SH-SY5Y (cell line): Measurements from ENCODE around the gene RPS15A.

Experiments used
- GATA2 ChIP-seq: IDR thresholded peaks from 2 replicates; pipeline ENCODE4 v1.6.1; 2011; ENCODE audit warnings: mild to moderate bottlenecking, low read depth, low read length
- GATA3 ChIP-seq: IDR thresholded peaks from 2 replicates; pipeline ENCODE4 v1.6.1; 2011; ENCODE audit warnings: low read depth, mild to moderate bottlenecking, low read length, moderate library complexity

Gene RPS15A

DNA sequence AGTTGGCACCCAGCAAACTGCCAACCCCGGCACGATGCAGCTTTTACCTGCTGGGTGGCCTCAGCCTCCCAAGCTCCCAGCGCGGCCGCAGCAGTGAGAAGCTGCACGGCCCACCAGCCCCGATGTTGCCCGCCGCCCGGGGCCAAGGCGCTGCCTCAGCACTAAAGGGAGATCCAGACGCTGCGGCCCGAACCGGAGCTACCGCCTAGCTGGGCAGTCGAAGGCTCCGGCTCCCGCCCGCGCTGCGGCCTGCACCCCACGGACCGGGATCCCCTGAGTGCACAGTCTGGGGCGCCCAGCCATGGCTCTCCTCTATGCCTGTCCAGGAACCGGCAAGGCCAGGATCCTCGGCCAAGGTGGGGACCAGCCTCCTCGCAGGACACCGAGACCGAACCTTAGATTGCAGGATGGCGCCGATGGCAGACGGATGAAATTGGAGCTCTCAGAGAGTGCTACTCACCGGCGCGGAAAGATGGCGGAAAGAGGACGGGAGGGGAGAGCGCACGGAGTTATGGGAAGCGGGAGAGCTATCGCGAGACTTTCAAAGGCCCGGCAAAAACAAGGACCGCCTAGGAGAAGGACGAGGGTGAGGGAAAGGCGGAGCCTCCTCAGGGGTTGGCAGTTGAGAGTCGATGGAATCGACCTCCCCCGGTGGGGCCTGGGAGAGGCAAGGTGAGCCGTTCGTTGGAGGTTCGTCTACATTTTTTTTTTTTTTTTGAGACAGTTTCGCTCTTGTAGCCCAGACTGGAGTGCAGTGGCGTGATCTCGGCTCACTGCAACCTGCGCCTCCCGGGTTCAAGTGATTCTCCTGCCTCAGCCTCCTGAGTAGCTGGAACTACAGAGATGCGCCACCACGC lies at the start of gene RPS15A:
RPS15A (minus strand) TSS at position 485 of the 857 bp plus-strand sequence. CDS start 1,221 bp downstream, outside the sequence.
- TF ChIP-seq GATA2 (no peak), GATA3 (no peak)

DNA sequence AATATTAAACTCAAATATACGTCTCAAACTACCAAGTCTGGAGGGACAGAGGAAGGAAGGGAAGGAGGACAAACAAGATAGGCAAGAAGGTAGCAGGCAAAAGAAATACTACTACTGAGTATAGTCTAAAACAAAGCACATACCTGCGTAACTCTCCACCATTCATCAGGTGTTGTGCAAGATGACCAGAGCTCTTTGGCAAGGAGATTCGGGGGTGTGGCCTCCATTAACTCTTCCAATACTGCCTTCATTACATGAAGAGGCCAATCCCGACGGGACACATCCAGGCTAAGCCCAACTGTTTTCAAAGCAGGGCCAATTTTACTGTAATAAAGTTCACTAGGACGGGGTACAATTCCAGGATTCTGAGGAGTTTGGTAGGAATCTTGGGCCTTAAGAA lies 49.4 kb upstream of the RPS15A start:
- TF ChIP-seq GATA3 (no peak), GATA2 (no peak)

DNA sequence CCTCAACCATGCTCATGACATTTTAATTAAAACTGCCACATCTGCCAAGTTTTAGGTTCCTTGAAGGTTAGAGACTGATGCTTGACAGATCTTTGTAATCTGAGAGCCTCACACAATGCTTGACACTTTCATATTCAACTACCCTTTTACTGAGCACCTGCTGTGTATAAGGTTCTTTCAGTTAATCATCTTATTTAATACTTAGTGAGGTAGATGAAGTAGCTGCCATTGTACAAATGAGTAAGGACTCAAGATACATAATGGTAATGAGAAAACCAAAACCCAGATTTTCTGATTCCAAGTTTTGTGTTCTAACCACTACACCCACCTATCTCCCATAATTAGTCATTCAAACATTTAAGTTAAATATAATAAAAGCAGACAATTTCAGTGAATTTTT lies 46.6 kb upstream of the RPS15A start:
- TF ChIP-seq GATA2, result no peak
- TF ChIP-seq GATA3, result no peak

DNA sequence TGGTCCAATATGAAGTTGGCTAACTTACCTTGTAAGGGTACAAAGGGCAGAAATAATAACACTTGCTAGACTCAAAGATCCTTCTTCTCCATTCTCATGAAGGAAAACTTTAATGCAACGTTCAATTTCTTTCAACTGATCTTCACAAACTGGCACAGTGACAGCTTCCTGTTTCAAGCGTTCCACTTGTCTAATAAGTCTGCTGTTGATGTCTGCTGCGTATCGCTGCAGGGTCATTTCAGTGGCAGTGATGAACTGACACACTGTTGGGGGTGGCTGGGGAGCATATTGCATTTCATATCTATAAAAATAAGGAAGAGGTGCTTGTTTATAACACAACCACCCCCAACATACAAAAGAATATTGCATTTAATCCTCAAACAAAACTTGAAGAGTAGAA lies 44.7 kb upstream of the RPS15A start:
- TF ChIP-seq GATA3 (no peak), GATA2 (no peak)

DNA sequence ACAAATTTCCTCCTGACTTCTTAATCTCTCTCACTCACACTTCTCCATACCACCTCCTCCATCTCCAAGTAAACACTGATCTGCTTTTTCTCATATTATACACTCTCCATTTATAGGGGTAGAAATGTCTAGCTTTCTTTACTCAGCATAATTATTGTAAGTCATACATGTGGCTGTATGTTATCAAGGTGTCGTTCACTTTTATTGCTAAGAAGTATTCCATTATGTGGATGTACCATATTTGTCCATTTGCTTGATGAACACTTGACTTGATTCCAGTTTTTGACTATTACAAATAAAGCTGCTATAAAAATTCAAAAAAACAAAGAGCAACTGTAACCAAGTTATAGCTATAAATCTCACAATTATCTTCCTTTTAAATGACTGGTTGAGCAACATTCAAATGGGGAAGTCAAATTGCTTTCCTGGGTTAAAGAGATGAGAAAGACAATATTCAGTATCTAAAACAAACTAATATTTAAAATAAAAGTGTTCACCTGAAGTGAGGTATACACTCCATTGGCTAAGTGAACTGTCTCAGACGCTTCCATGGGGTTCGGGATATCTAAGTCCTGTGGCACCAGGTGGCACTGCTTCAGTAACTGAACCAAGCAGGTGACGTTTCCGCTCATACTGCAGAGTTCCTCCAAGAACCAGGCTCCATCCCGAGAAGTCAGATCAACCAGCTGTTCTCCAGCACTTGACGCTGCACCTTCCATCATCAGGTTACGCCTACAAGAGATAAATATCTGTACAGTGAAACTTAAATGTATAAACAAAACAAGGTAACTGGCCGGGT lies 43.8 kb upstream of the RPS15A start:
- TF ChIP-seq GATA2 (no peak), GATA3 (no peak)

GRCh38 chr16:18832613-18833012 lies 42.5 kb upstream of the RPS15A start:
- no peak for TF ChIP-seq GATA2
- no peak for TF ChIP-seq GATA3

DNA sequence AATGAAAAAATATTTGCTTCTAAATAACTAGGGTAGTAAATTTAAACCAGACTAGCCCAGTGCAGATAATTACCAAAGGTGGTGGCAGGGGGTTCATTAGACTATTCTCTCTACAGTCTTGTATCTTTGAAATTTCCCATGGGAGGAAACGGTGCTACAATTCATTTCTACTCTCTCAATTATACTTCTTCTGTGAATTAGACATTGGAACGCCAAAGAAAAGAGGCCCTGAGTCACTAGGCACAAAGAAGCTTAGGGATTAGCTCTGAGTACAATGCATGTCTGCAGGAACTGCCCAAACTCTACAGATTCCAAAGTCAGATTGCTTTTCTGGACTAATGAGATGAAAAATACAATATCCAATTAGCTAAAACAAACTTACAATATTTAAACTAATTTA lies 41.9 kb upstream of the RPS15A start:
- no peak for TF ChIP-seq GATA2
- no peak for TF ChIP-seq GATA3

DNA sequence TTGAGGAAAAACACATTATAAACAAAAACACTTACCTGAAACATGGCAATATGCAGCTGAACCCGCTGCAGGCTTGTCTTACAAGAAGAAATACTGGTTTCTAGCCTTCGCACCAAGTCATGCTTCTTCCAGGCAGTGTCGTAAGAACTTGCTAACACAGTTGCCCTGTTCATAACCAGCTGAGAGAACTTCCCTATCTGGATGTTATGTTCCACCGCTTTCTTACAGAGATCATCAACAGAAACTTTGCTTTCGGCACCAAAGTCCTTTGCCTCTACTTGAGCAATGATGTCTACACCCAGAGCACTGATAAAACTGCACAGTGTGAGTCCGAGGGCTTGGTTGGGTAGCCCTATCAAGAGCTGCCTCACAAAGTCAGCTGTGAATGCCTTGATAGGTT lies 39.1 kb upstream of the RPS15A start:
- TF ChIP-seq GATA2 (no peak), GATA3 (no peak)

DNA sequence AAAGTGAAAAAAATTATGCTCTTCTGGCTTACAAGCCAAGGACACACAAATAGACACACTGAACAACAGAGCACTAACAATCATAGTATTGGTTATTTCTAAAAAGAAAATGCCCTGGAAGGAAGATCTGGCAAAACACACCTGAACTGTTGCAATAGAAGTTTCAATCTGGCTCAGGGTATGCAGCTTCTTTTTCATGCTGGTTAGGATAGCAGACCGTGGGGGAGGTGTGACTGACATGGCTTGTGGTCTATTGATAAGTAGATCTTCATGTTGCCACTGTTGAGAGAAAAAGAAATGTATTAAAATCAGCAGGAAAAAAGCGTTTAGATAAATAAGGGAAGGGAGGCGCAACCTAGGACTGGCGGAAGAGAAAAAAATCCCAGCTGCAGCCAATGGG lies 37.8 kb upstream of the RPS15A start:
- TF ChIP-seq GATA3 (no peak), GATA2 (no peak)

- TF ChIP-seq GATA2 (no peak), GATA3 (no peak)
Observed at GRCh38 chr16:18816286-18816685, 26.2 kb upstream of the RPS15A start.

GRCh38 chr16:18811925-18812324 lies 21.8 kb upstream of the RPS15A start:
- TF ChIP-seq GATA3 (no peak), GATA2 (no peak)

DNA sequence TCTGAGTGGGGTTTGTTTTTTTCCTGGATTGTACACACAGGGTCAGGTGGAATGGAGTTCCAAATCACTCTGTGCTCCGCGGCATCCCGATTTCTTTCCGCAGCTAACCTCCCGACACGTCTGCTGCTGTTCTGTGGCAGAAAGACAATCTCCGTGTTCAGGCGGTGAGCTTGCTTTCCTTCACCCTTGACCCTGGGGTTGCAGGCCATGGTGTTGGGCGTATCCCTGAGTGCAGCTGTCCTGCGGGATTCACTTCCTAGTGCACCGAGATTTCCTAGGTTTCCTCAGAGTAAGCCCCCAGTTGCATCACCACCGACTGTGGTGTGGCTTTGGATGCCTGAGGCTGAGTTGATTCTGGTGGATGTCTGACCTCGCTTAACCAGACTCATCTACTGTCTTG lies 19.0 kb upstream of the RPS15A start:
- TF ChIP-seq GATA3, result no peak

DNA sequence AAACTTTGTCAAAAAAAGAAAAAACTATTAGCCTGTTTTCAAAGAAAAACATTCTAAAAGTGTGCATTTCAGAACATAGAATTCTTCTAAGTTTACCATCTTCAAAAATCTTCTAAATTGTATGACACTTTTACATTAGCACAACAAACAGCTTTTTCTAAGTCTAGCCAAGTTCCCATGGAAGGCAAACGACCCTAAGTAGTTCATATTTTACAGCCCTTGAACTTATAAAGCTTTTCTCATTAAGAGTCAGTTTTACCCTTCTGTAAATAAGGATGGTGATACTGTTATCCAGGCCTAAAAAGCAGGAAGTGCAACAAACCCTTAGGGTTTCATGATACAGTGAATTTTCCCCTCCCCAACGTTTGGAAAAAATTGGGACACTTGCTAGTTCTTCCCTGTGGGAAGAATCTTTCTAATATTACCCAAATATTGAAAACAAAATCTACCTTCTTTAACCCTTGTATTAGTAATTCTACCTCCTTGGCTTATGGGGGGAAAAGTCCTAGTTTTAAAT lies 15.2 kb upstream of the RPS15A start:
- TF ChIP-seq GATA3 (no peak), GATA2 (no peak)

DNA sequence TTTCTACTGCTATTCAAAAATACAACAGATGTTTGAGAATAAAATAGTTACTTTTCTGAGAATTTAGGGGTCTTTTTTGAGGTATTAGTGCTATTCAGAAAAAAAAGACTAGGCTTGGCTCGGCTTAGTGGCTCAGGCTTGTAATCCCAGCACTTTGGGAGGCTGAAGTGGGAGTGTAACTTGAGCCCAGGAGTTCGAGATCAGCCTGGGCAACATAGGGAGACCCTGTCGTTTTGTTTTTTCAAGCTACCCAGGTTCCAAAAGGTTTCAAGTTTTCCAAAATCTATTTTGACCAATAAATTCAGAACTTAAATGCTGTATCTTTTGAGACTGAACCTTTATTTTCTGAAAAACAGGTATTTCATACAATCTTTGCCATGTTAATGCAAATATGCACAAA lies 14.4 kb upstream of the RPS15A start:
- TF ChIP-seq GATA3 (no peak), GATA2 (no peak)

- TF ChIP-seq GATA2 (no peak), GATA3 (no peak)
Observed at GRCh38 chr16:18803569-18804462, 13.7 kb upstream of the RPS15A start.
